Measurements from ENCODE around the gene PARP1.

GRCh38 chr1:226335661-226336060, 72.2 kb downstream of the PARP1 start:
- TF ChIP-seq YY1 (IDR thresholded peaks at IDR 0.05; ENCODE audit: insufficient read depth, insufficient read length) (no peak), ZNF274 (IDR thresholded peaks at IDR 0.05; ENCODE audit: low read depth, low read length) (no peak)

All from NT2/D1 (cell line).